Astrocyte of the spinal cord (primary cell): ENCODE data around the gene TJP2.

Experiments
- DNase-seq: peaks from one replicate; pipeline ENCODE4 v3.0.0; 2011; ENCODE audit warnings: low read depth, low spot score
- H3K4me3 ChIP-seq: 2 replicates; pipeline ENCODE4 v1.5.1; 2011; ENCODE audit warnings: low read depth, mild to moderate bottlenecking, low read length, moderate library complexity
- CTCF ChIP-seq: IDR thresholded peaks from 2 replicates; pipeline ENCODE4 v1.5.1; 2012; ENCODE audit warnings: low read depth, mild to moderate bottlenecking, low read length, inconsistent platforms
- in situ Hi-C: cut with HindIII; loops from 2 replicates; pipeline ENCODE4 v1.10.0; 2017; ENCODE audit warnings: low sequenced_read_pairs

TJP2 gene

GRCh38 chr9:69136779-69137178 is 37.3 kb upstream of the TJP2 start:
- no peak overlapping the region for H3K4me3 ChIP-seq
- no peak for TF ChIP-seq CTCF
- DNase-seq: no peak
- in situ Hi-C loops: no loop called here

- no peak for DNase-seq
- in situ Hi-C loops: no loop called here
- no peak overlapping the region for H3K4me3 ChIP-seq
- no peak for TF ChIP-seq CTCF
These were observed 36.8 kb upstream of the TJP2 start for GRCh38 chr9:69137311-69137710.

- no peak for TF ChIP-seq CTCF
- no peak for DNase-seq
- in situ Hi-C loops: no loop called here
- H3K4me3 ChIP-seq: no peak overlapping the region
These were observed 34.5 kb upstream of the TJP2 start for GRCh38 chr9:69139596-69139995.

- TF ChIP-seq CTCF: no peak
- no peak for DNase-seq
- H3K4me3 ChIP-seq: no peak overlapping the region
- in situ Hi-C loops: no loop called here
These were observed 33.8 kb upstream of the TJP2 start for GRCh38 chr9:69140123-69140735.

GRCh38 chr9:69141851-69142250 is 32.2 kb upstream of the TJP2 start:
- in situ Hi-C loops: no loop called here
- no peak for DNase-seq
- TF ChIP-seq CTCF: no peak
- no peak overlapping the region for H3K4me3 ChIP-seq

GRCh38 chr9:69143291-69143690 is 30.8 kb upstream of the TJP2 start:
- in situ Hi-C loops: no loop called here
- TF ChIP-seq CTCF: no peak
- no peak overlapping the region for H3K4me3 ChIP-seq
- no peak for DNase-seq
